IMR-90 (cell line): ENCODE results near the gene HMGCL.

ENCODE experiments used
- BHLHE40 ChIP-seq: fragments of 150-350 bp; IDR thresholded peaks from 2 replicates; pipeline ENCODE4 v1.6.1; 2016; ENCODE audit warnings: mild to moderate bottlenecking, low read depth, low read length
- MXI1 ChIP-seq: IDR thresholded peaks from 2 replicates; pipeline ENCODE4 v1.6.1; 2012; ENCODE audit warnings: low read depth, mild to moderate bottlenecking, low read length, moderate library complexity, borderline replicate concordance
- POLR2A ChIP-seq: IDR thresholded peaks from 2 replicates; pipeline ENCODE4 v1.6.1; 2012; ENCODE audit warnings: mild to moderate bottlenecking, low read depth, low read length
- RCOR1 ChIP-seq: IDR thresholded peaks from 2 replicates; pipeline ENCODE4 v1.6.1; 2012; ENCODE audit warnings: mild to moderate bottlenecking, low read length, improper control_type of control experiment; ENCODE audit not compliant: insufficient replicate concordance
- TF ChIP-seq, protein P1 (sequence below): conservative IDR thresholded peaks from 2 replicates; pipeline ENCODE4 v1.5.1; 2012; ENCODE audit warnings: mild to moderate bottlenecking, low read depth, low read length, improper control_type of control experiment
- TF ChIP-seq, protein P2 (sequence below): fragments of 150-350 bp; IDR thresholded peaks from 2 replicates; pipeline ENCODE4 v1.6.1; 2017; ENCODE audit warnings: mild to moderate bottlenecking, antibody characterized with exemption, low read length, low read depth

DNA sequence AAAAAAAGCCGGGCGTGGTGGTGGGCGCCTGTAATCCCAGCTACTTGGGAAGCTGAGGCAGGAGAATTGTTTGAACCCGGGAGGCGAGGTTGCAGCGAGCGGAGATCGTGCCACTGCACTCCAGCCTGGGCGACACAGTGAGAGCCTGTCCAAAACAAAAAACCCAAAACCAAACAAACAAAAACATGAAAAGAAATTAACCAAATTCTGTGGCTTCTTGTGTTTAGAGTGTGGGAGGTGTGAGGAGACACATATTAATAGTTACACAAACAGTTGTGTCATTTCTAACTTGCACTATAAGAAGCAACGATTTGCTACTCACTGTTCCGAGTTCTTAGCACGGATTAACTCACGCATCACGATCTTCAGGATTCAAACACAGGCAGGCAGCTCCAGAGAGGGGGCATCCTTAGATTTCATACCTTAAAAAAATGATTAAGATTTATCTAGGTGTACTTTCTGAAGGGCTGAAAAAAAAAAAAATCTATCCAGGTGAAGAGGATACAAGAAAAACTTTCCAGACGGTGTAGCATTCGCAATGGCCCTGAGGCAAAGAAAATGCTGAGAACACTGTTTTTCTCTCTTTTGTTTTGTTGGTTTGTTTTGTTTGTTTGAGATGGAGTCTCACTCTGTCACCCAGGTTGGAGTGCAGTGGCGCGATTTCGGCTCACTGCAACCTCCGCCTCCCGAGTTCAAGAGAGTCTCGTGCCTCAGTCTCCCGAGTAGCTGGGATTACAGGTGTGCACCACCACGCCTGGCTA is 713 bp upstream of the HMGCL start:
- TF ChIP-seq MXI1 (no peak), RCOR1 (no peak), POLR2A (no peak), BHLHE40 (no peak)
- TF ChIP-seq, protein P1, sequence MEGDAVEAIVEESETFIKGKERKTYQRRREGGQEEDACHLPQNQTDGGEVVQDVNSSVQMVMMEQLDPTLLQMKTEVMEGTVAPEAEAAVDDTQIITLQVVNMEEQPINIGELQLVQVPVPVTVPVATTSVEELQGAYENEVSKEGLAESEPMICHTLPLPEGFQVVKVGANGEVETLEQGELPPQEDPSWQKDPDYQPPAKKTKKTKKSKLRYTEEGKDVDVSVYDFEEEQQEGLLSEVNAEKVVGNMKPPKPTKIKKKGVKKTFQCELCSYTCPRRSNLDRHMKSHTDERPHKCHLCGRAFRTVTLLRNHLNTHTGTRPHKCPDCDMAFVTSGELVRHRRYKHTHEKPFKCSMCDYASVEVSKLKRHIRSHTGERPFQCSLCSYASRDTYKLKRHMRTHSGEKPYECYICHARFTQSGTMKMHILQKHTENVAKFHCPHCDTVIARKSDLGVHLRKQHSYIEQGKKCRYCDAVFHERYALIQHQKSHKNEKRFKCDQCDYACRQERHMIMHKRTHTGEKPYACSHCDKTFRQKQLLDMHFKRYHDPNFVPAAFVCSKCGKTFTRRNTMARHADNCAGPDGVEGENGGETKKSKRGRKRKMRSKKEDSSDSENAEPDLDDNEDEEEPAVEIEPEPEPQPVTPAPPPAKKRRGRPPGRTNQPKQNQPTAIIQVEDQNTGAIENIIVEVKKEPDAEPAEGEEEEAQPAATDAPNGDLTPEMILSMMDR, result no peak
- TF ChIP-seq, protein P2, sequence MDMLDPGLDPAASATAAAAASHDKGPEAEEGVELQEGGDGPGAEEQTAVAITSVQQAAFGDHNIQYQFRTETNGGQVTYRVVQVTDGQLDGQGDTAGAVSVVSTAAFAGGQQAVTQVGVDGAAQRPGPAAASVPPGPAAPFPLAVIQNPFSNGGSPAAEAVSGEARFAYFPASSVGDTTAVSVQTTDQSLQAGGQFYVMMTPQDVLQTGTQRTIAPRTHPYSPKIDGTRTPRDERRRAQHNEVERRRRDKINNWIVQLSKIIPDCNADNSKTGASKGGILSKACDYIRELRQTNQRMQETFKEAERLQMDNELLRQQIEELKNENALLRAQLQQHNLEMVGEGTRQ, result no peak
